Activated CD4-positive, alpha-beta T cell treated with anti-CD3 and anti-CD28 coated beads for 1 hour (primary cell): ENCODE measurements around the gene MED27.
"Not testable (repeated sequence)": the region's sequence is repeated elsewhere in the genome, so short reads cannot be mapped to it uniquely, and the experiment has no call there.

Experiments used
- DNase-seq: peaks from one replicate; pipeline ENCODE4 v3.0.0-alpha.2; 2020

Gene MED27

GRCh38 chr9:131960851-131961495 is 118.7 kb downstream of the MED27 start:
- DNase-seq: no peak

GRCh38 chr9:131960311-131960710 is 119.4 kb downstream of the MED27 start:
- no peak for DNase-seq

GRCh38 chr9:131959887-131960286 is 119.8 kb downstream of the MED27 start:
- DNase-seq: no peak

GRCh38 chr9:131959056-131959455 is 120.6 kb downstream of the MED27 start:
- no peak for DNase-seq

GRCh38 chr9:131954299-131954698 is 125.4 kb downstream of the MED27 start:
- DNase-seq: no peak

- DNase-seq: no peak
Observed at GRCh38 chr9:131951905-131952304, 127.8 kb downstream of the MED27 start.

- DNase-seq: no peak
Observed at GRCh38 chr9:131951155-131951554, 128.5 kb downstream of the MED27 start.

GRCh38 chr9:131950487-131950886 is 129.2 kb downstream of the MED27 start:
- no peak for DNase-seq

GRCh38 chr9:131946180-131946579 is 133.5 kb downstream of the MED27 start:
- no peak for DNase-seq

GRCh38 chr9:131943351-131943841 is 136.3 kb downstream of the MED27 start:
- DNase-seq: no peak

GRCh38 chr9:131942146-131942720 is 137.4 kb downstream of the MED27 start:
- no peak for DNase-seq

GRCh38 chr9:131937451-131937850 is 142.2 kb downstream of the MED27 start:
- DNase-seq: no peak

GRCh38 chr9:131936929-131937328 is 142.7 kb downstream of the MED27 start:
- no peak for DNase-seq

- no peak for DNase-seq
Observed at GRCh38 chr9:131934673-131935072, 145.0 kb downstream of the MED27 start.

- DNase-seq: no peak
Observed at GRCh38 chr9:131927091-131927490, 152.6 kb downstream of the MED27 start.

- no peak for DNase-seq
Observed at GRCh38 chr9:131926360-131926922, 153.2 kb downstream of the MED27 start.

- DNase-seq: no peak
Observed at GRCh38 chr9:131925677-131926177, 153.9 kb downstream of the MED27 start.

- no peak for DNase-seq
Observed at GRCh38 chr9:131923766-131924165, 155.9 kb downstream of the MED27 start.

GRCh38 chr9:131923132-131923671 is 156.5 kb downstream of the MED27 start:
- no peak for DNase-seq

- not testable (repeated sequence) for DNase-seq
Observed at GRCh38 chr9:131921635-131922034, 158.0 kb downstream of the MED27 start.

- DNase-seq: no peak
Observed at GRCh38 chr9:131919216-131919615, 160.5 kb downstream of the MED27 start.

- DNase-seq: no peak
Observed at GRCh38 chr9:131918481-131918880, 161.2 kb downstream of the MED27 start.

- DNase-seq: no peak
Observed at GRCh38 chr9:131917009-131917408, 162.7 kb downstream of the MED27 start.

- no peak for DNase-seq
Observed at GRCh38 chr9:131915181-131915580, 164.5 kb downstream of the MED27 start.
